HG02970 (cell line): ENCODE data around the gene HS1BP3.

Experiments
- ATAC-seq: cut with Tn5 transposase; IDR thresholded peaks from one replicate; pipeline ENCODE4 v1.9.1; 2021; ENCODE audit warnings: mild to moderate bottlenecking, moderate library complexity, moderate number of reproducible peaks; ENCODE audit not compliant: unreplicated experiment, low FRiP score

The HS1BP3 gene

DNA sequence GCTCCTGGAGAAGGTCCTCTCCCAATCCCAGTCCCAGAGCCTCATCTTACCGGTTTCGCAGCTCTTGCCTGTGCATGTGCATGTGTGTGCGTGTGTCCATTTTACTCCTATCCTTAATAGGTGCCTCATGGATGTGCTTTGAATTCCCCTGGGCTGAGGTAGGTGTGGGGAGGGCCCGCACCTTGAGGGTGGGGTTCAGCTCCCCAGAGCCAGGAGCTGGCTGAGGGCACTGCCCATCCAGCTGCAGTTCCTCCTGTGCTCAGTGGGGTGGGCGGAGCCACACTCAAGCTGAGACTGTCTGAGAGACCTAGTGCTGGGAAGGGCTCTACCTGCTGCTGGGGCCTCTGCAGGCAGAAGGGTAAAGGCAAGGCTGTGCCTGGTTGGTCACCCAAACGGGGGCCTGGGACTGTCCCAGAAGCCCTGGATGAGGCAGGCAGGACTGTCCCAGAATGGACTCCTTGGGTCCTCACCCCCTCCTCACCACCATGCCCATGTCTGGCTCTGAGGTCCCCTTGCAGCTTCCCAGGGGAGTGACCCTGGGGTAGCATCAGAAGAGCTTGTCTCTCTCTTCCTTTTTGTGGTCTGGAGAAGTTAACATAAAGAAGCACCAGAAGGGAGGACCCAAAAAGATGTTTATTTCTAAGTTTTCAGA lies 24.9 kb upstream of the HS1BP3 start:
- no peak for ATAC-seq

DNA sequence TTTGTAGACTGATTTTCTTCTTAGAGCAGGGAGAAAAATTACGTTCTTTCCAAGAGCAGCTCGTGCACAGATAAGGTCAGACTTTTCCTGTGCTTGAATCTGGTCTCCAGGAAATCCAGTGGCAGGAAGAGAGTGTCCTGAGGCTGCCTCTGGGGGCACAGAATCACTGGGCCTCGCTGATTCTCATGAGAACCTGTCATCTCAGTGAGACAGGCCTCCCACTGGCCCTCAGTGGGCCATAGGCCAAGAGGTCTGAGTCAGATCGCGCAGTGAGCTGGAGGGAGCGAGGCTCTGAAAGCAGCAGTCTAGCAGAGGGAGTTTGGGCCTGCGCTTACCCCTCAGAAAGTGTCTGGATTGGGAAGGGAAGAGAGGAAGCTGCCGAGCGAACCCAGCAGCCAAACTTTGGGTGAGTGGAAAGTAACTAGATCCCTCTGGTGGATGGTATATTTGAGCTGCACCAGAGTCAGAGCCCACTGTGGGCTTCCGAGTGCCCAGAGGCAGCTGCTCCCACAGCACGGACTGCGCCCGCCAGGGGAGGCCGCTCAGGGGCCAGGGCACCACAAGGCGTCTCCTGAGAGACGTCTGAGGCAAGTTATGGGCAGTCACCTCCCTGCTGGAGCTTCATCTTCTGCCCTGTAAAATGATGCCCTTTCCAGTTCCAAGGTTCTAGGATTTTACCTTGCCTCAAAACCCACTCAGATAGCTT lies 24.2 kb upstream of the HS1BP3 start:
- no peak for ATAC-seq

DNA sequence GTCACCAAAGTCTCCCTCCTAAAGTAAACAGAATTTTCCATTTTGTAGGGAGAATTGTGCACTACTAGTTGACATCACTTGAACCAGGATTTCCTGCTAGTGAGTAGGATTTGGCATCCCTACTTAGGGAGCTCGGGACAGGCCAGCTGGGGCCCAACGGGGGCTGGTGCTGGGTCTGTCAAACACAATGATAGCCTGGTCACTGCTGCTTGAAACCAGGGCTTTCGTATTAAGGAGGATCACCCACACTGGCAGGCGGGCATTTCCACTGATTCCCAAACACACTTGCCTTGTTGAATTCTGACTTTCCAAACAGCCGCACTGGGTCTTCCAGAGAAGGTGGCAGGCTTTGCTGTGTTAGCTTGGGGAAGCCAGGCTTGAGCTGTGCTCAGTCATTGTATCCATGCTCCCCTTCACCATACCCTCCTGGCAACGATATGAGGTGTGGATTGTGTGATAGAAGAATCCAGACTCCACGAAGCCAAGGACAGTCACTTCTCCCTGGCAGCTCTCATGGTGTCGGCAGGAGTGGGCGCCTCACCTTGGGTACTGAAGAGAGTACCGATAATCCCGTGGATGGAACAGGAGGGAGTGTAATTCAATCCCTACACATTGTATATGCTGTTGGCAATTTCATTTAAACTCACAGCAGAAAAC lies 23.5 kb upstream of the HS1BP3 start:
- ATAC-seq = no peak

DNA sequence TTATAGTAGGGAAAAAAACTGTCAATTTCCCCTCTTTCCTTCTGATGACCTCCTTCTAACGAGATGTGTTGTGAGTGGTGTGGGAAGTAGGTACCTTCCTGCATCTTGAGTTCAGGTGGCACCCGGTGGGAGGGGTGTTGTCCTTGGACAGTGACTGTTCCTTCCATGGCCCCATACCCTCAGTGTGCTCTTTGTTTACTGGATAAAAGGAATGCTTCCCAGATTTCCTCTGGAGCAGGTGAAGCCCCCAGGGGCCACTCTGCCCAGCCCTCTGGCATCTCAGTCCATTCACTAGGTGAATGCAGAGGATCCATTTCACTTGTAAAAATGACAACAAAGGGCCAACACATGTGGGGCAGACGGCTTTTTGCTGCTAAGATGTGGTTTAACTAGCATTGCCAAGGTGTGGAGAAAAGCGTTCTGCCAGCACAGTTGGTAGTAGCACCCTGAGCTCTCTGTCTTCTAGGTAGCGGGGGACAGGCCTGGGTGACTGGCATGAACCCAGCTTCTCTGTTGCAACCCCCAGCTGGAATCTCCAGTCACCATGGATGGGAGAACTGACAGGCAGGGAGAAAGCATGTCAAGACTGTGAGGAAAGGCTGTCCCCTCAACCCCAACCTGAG lies 22.9 kb upstream of the HS1BP3 start:
- ATAC-seq = no peak

DNA sequence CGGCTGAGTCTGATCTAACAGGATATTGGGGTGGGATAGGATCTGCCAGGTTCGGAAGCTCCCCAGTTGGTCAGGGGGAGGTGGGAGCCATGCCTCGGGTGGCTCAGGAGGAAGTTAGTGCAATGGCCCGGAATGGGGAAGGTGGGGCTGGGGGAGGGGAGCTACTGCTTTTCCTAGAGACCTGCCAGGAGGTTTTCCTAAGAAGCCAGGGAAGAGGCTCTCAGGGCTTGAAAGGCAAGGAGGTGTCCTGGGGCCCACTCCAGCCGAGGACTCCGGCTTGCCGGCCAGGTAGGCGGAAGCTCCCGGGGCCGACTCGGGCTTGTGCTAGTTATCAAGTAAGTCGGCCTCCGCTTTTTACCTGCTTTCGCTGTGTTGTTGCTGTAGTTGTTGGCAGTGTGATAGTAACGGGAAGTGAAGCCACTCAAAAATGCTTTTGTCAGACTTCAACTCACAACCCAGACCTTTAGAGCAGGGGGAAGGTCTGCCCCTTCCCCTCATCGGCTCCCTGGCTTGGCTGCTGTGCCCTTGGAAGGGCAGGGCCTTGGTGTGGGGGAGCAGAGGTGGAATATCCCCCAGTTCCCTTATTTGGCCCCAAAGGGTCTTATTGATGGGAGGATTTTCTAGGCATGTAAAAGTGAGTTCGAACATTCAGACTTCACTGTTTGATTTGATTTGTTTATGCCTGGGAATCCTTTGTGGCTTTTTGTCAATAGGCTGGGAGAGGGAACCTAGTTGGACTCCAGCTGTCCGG lies 21.5 kb upstream of the HS1BP3 start:
- ATAC-seq = no peak

DNA sequence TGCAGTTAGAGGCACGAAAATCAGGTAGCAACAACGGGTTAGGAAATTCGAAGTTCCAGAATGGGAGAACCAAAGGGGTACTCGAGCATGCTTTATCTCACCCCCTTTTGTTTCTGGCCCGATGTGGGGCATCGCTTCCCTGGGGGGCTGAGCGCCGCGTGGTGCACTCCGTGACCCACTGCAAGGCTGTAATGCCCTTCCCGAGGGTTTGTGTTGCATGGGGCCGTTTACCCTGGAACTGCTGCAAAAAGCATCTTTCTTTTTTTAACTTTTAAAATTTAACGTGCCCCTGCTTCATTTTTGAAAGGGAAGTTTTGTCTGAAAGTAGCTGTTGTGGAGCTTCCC lies 20.8 kb upstream of the HS1BP3 start:
- no peak for ATAC-seq

DNA sequence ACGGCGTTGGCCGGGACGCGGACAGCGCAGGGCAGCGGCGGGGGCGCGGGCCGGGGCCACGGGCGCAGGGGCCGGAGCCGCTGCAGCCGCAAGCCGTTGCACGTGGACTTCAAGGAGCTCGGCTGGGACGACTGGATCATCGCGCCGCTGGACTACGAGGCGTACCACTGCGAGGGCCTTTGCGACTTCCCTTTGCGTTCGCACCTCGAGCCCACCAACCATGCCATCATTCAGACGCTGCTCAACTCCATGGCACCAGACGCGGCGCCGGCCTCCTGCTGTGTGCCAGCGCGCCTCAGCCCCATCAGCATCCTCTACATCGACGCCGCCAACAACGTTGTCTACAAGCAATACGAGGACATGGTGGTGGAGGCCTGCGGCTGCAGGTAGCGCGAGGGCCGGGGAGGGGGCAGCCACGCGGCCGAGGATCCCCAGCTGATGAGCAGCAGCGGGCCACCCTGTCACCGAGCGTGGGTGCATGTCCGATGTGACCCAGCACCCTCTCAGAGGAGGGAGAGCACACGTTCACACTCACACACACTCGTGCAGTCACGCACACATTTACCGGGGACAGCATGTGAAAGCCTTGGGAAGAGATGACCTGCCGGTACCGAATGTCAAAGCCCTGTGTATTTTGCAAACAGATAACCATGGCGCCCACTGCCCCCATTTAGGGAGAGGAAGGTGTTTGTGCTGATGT lies 20.3 kb upstream of the HS1BP3 start:
- no peak for ATAC-seq

DNA sequence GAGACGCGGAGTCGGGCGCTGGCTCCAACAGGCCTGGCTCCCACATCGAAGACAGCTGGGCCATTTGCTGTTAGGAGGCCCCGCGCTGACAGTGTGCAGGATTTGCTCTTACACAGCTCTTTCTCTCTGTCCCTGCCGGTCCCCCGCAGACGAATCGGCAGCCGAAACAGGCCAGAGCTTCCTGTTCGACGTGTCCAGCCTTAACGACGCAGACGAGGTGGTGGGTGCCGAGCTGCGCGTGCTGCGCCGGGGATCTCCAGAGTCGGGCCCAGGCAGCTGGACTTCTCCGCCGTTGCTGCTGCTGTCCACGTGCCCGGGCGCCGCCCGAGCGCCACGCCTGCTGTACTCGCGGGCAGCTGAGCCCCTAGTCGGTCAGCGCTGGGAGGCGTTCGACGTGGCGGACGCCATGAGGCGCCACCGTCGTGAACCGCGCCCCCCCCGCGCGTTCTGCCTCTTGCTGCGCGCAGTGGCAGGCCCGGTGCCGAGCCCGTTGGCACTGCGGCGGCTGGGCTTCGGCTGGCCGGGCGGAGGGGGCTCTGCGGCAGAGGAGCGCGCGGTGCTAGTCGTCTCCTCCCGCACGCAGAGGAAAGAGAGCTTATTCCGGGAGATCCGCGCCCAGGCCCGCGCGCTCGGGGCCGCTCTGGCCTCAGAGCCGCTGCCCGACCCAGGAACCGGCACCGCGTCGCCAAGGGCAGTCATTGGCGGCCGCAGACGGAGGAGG lies 19.6 kb upstream of the HS1BP3 start:
- no peak for ATAC-seq

DNA sequence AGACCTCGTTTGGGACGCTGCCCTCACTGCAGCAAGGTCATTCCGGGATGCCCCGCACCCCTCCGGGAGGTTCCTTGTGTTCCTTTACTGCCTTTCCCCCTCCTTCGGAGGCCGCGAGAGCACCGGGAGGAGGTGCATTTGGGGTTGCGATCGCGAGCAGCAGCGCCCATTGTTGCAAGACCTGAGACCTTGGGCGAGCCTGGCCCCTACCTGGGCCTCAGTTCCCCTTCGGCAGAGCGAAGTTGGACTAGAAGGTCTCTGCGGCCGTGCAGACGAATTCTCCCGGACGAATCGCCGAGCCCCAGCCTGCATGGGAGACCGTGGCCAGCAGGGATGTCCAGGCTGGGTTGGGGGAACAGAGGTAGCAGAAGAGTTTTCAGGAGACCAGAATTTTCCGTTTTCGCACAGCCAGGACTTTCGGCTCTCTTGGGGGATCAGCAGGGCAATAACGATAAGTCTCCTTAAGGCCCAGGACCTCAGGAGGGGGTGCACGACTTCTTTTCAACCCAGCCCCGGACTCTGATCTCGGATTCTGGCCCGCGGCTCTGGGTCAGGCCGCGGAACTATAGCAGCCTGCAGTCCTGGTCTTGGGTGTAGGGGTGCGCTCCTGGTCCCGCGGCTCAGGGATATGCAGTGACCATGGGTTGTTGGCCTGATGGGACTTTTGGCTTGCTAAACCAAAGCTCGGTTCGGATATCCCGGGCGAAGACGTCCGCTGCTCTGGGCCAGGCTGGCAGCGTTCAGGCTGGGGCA lies 18.8 kb upstream of the HS1BP3 start:
- no peak for ATAC-seq

DNA sequence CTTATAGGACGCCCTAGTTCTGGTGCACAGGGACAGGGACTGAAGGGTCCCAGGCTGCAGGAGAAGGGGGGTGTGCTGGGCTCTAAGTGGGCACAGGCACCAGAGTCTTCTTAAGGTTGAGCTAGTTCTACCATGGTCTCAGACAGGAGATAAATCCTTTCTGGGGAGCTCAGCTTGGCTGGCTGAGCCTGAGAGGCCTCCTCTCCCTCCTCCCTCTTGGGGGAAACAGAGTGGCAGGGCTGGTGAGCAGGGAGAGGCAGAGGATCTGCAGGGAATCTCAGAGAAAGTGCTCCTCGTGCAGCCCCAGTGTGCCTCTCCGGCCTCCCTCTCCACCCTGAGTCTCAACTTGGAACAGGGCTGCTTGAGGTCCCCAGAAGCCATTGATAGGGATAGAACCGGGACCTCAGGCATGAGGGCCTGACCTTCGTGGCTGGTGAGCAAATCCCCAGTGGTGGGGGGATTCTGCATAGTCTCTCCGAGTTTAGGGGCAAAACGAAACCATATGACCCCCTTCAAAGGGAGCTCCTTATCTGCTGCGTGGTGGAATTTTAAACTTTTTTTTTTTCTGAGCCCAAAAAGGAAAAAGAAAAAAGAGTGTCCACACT lies 18.1 kb upstream of the HS1BP3 start:
- no peak for ATAC-seq

DNA sequence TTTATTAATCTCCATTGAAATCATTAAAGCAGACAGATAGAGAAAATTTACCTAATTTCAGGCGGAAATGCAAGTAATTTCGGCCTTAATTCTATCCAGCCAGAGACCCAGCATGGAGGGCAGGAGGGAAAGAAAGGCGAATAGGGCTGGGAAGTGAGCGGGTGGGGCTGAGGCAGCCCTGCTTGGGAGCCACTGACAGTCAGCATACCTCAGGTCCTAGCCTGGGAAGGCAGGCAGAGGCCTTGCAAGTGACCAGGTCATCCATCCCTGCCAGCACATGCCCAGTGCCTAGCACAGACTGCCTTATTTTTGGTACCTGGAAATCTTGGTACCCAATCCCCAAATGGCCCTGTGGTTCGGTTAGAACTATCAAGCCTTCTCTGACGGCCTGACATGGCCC lies 17.6 kb upstream of the HS1BP3 start:
- ATAC-seq = no peak

DNA sequence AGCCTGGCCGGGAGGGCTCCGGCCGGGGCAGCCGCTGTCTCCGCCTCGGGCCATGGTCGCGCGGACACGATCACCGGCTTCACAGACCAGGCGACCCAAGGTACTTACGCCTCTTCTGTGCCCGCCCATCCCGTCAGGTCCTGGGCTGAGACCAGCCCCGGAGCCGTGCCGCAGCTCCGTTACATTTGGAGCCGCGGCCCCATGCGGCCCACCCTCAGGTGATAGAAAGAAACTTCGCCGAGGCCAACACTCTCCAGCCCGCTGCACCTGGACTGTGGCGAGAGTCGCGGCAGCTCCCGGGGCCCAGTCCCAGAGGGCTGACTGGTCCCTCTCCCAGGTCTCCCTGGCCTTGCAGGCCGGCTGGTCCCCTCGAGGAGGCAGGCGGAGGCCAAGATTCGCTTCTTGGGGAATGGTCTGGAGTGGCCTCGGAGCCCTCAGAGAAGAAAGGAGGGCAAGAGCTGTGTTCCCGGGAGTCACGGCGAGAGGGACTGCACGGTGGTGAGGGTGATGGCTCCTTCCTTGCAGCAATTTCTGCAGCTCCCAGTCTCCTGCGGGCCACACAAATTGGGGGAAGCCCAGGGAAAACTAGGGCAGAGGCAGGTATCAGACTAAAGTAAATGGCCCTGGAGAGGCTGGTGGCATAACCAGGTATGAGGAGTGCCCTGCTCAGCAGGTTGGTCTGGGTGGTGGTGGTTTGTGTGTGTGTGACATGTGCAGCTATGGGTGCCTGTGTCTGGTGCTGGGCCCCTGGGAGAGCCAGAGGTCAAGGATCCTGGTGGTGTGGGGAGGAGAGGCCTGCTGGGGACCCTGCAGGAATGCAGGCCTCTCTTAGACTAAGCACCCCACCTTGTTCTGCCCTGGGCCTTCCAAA lies 16.9 kb upstream of the HS1BP3 start:
- ATAC-seq = no peak

DNA sequence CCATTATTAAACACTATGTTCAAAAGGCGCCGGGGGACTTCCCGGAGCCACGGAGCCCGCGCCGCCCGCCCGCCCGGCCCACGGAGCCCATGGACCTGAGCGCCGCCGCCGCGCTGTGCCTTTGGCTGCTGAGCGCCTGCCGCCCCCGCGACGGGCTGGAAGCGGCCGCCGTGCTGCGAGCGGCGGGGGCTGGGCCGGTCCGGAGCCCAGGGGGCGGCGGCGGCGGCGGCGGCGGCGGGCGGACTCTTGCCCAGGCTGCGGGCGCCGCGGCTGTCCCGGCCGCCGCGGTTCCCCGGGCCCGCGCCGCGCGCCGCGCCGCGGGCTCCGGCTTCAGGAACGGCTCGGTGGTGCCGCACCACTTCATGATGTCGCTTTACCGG lies 16.2 kb upstream of the HS1BP3 start:
- ATAC-seq = no peak

DNA sequence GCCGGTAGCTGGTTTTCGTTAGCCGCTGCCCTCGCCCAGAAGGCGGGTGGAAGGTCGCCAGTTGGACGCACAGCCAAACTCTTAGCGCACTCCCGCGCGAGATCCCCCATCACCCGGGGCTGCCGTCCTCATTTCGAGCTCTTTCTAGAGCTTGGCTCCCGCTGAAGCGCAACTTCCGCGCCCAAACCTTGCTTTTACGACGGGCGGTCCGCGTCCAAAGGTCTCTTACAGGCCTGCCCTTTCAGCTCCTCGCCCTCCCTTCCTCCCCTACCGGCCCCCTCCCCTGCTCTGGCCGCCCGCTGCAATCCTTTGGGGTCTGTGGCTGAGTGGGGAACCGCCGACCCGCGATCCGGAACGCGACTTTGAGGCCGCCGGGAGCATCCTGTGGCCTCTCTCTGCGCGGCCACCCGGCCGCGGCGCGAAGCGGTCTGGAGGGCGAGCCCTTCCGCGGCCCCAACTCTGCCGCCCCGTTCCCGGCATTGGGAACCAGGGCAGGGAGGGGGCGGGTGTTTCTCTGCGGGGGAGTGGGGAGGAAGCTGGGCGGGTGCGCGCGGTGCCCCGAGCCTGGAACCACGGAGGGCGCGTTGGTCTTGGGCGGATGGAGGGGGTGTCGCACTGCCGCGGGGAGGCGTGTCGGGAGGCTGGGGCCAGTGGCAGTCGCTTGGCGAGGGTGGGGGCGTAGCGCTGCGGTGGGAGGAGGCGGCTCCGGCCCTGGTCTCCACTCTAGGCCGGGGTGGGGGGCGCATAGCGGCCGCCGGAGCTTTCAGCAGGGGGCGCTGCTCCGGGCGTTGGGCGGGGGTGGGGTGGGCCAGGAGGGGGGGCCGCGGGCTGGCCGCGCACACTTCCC lies 15.6 kb upstream of the HS1BP3 start, which contains the start of gene GDF7:
GDF7 (plus strand) TSS at position 841 of the 847 bp plus-strand sequence. CDS start 96 bp downstream, outside the sequence.
- no peak for ATAC-seq

DNA sequence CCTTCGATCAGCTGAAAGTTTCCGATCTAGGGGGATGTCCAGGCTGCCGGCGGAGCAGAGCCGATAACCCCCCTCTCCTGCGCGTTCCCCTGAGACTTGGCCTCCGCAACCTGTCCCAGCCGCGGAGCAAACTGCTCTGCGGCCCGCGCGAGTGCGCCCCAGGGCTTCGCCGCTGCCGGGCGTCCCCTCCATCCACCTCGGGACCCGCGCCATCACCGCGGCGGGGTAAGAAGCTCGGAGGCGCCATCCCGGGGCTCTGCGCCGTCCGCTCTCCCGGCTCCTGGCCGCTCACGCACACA lies 15.1 kb upstream of the HS1BP3 start:
- ATAC-seq = no peak

DNA sequence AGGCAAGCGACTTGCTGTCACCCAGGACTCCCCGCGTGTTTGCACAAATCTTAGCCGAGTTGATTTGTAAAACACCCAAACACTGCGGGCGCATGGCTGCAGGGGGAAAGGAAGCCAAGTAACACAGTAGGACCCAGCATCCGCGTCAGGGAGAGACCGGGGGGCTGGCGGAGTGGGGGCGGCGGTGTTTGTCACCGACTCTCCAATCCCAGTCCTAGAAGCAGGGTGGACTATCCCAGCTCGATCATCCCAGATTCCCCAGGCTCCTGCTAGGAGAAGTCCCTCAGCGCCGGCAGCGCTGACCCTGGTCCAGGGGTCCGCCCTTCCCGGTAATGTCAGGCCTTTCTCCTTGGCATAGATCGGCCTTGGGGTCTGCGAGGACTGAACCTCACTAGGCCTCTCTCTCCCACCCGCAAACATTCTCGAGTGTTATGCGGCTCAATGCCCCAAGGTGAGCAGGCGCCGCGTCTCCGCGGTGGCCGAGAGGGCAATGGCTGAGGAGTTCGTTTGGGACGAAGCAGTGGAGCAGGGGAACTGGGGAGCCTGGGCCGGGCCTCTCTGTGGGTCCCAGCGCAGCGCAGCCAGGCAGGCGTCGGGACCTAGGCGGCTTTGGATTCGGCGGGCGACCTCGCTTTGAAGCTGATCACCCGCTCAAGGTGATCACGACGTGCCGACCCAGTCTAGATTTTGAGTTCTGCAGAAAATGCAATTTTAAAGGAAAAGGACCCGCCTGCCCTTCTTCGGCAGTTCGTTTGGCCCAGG lies 14.5 kb upstream of the HS1BP3 start:
- no peak for ATAC-seq
